Endothelial cell of umbilical vein (primary cell): ENCODE measurements around the gene PDCD1LG2. TPM values are rescaled to one million over a fixed set of nuclear protein-coding genes. Genes with fewer than 3 reads are reported as not detected.

Source experiments
- BruUV-seq: library from RNA; stranded (reverse); fragments of 400-500 nt; replicated peaks from 2 replicates; lab custom pipeline; 2021; lab: Mats Ljungman, UMichigan
- CTCF ChIA-PET: fragments of 300-600, 350-600 bp; sonication (Branson Sonifier 250); formaldehyde crosslinking; loops from one replicate; lab custom pipeline; 2021; ENCODE audit warnings: antibody characterized with exemption, inconsistent platforms; lab: Charles Lee
- POLR2A ChIA-PET: fragments of 300-600, 350-600 bp; sonication (Branson Sonifier 250); formaldehyde crosslinking; loops from one replicate; lab custom pipeline; 2021; ENCODE audit warnings: antibody characterized with exemption, inconsistent platforms; lab: Charles Lee
- DNase-seq: peaks from one replicate; pipeline ENCODE4 v3.0.0-alpha.2; 2011; ENCODE audit warnings: low read depth, low spot score
- FAIRE-seq: peaks from 2 replicates; lab custom pipeline; 2011; peaks lifted over from hg19 to GRCh38; lab: Jason Lieb, UNC
- H2AFZ ChIP-seq: 2 replicates; pipeline ENCODE4 v1.6.0; 2012; ENCODE audit warnings: low read depth, low read length, control low read depth, inconsistent platforms
- H3K27ac ChIP-seq: 2 replicates; pipeline ENCODE4 v1.5.1; 2011; ENCODE audit warnings: low read depth, mild to moderate bottlenecking, control low read depth, low read length, moderate library complexity; ENCODE audit not compliant: insufficient read depth
- H3K27me3 ChIP-seq, 2 experiments: 2 replicates each; pipeline versions ENCODE4 v1.6.0 to v1.6.1; 2011; ENCODE audit warnings: low read length in 2 of 2, mixed read lengths in 1 of 2; ENCODE audit not compliant: control insufficient read depth in 2 of 2, insufficient read depth in 2 of 2
- H3K36me3 ChIP-seq, 2 experiments: 2 replicates in 1 of 2; 3 replicates in 1 of 2; pipeline ENCODE4 v1.5.1; 2011; ENCODE audit warnings: low read length in 2 of 2, mild to moderate bottlenecking in 1 of 2, moderate library complexity in 1 of 2; ENCODE audit not compliant: control insufficient read depth in 2 of 2, insufficient read depth in 2 of 2; ENCODE audit errors: extremely low read depth in 1 of 2
- H3K4me1 ChIP-seq: 3 replicates; pipeline ENCODE4 v1.5.1; 2011; ENCODE audit warnings: mild to moderate bottlenecking, low read length; ENCODE audit not compliant: control insufficient read depth, insufficient read depth; ENCODE audit errors: extremely low read depth
- H3K4me2 ChIP-seq: 2 replicates; pipeline ENCODE4 v1.6.1; 2011; ENCODE audit warnings: low read length, control low read depth, mixed read lengths; ENCODE audit not compliant: insufficient read depth
- H3K4me3 ChIP-seq, 3 experiments: fragments of 200-600 bp in 1 of 3; sonication (generic), shearing (Covaris generic) in 1 of 3; replicated peaks in 1 of 3; 2 replicates each; pipeline ENCODE4 v1.5.1; 2011 to 2016; ENCODE audit warnings: control low read depth in 3 of 3, low read length in 3 of 3, mild to moderate bottlenecking in 2 of 3, inconsistent platforms in 1 of 3, low read depth in 1 of 3, moderate library complexity in 1 of 3; ENCODE audit not compliant: insufficient read depth in 1 of 3
- H3K79me2 ChIP-seq: 2 replicates; pipeline ENCODE4 v1.6.0; 2012; ENCODE audit warnings: low read length, inconsistent platforms; ENCODE audit not compliant: control insufficient read depth, insufficient read depth
- H3K9ac ChIP-seq: replicated peaks from 2 replicates; pipeline ENCODE3; 2011; ENCODE audit warnings: low read length, control low read depth; ENCODE audit not compliant: insufficient read depth; ENCODE audit errors: extremely low read depth
- H3K9me1 ChIP-seq: replicated peaks from 3 replicates; pipeline ENCODE4 v1.6.0; 2011; ENCODE audit warnings: mild to moderate bottlenecking, low read length; ENCODE audit not compliant: control insufficient read depth, insufficient read depth; ENCODE audit errors: extremely low read depth
- H3K9me3 ChIP-seq: replicated peaks from 2 replicates; pipeline ENCODE4 v1.5.1; 2012; ENCODE audit warnings: low read length, inconsistent platforms; ENCODE audit not compliant: control insufficient read depth, insufficient read depth
- H4K20me1 ChIP-seq: replicated peaks from 2 replicates; pipeline ENCODE3; 2011; ENCODE audit warnings: mild to moderate bottlenecking, low read length; ENCODE audit not compliant: control insufficient read depth, insufficient read depth; ENCODE audit errors: extremely low read depth
- EZH2 ChIP-seq: IDR thresholded peaks from 2 replicates; pipeline ENCODE4 v1.6.1; 2012; ENCODE audit warnings: borderline replicate concordance, low read depth, mild to moderate bottlenecking, moderate library complexity, low read length, inconsistent platforms; ENCODE audit not compliant: severe bottlenecking
- FOS ChIP-seq: IDR thresholded peaks from 2 replicates; pipeline ENCODE4 v1.6.1; 2011; ENCODE audit warnings: mild to moderate bottlenecking, low read length, moderate library complexity, borderline replicate concordance; ENCODE audit not compliant: insufficient read depth
- GATA2 ChIP-seq: IDR thresholded peaks from 2 replicates; pipeline ENCODE4 v1.7.0; 2011; ENCODE audit warnings: low read depth, mild to moderate bottlenecking, moderate library complexity, mixed read lengths, low read length; ENCODE audit not compliant: insufficient read length, insufficient read depth
- JUN ChIP-seq: IDR thresholded peaks from 2 replicates; pipeline ENCODE4 v1.6.1; 2011; ENCODE audit warnings: borderline replicate concordance, low read depth; ENCODE audit not compliant: insufficient read length, insufficient read depth
- MAX ChIP-seq: IDR thresholded peaks from 2 replicates; pipeline ENCODE4 v1.6.1; 2011; ENCODE audit not compliant: insufficient read depth, insufficient read length
- MYC ChIP-seq: IDR thresholded peaks from one replicate; pipeline ENCODE4 v1.6.1; 2011; ENCODE audit warnings: mild to moderate bottlenecking, low read depth, low read length
- POLR2A ChIP-seq: IDR thresholded peaks from 2 replicates; pipeline ENCODE4 v1.6.1; 2012; ENCODE audit warnings: low read depth, mild to moderate bottlenecking, control low read depth, low read length
- POLR2AphosphoS5 ChIP-seq: IDR thresholded peaks from 2 replicates; pipeline ENCODE4 v1.6.1; 2012; ENCODE audit warnings: low read depth, mild to moderate bottlenecking, control low read depth, low read length, moderate library complexity; ENCODE audit not compliant: insufficient read depth
- dilution Hi-C: fragments of 300-500 bp; cut with MboI; formaldehyde crosslinking; loops from one replicate; pipeline ENCODE4 v1.15.0; 2019; ENCODE audit warnings: low sequenced_read_pairs; ENCODE audit not compliant: extremely low pct_ligation_motif_present
- intact Hi-C: fragments of 100-400 bp; cut with micrococcal nuclease; formaldehyde crosslinking; loops from one replicate; pipeline ENCODE4 v1.10.0; 2022
- polyA plus RNA-seq, 4 experiments: library from polyadenylated mRNA; depleted of rRNA in 3 of 4; stranded (reverse) in 3 of 4; unstranded in 1 of 4; fragments of >200 nt; gene quantifications; 2 replicates each; pipeline versions ENCODE4 v1.2.1 to v1.2.3, GENCODE V29; 2011 to 2012; ENCODE audit warnings: missing spikeins in 1 of 4
- total RNA-seq: library from RNA; stranded (reverse); gene quantifications from 2 replicates; pipeline ENCODE4 v1.2.3, GENCODE V29; 2021
- TF ChIP-seq, protein P1 (sequence below), 2 donors: IDR thresholded peaks; 1 replicate in 1 of 2; 2 replicates in 1 of 2; pipeline ENCODE4 v1.5.1; 2011; ENCODE audit warnings: low read length in 2 of 2, mild to moderate bottlenecking in 2 of 2, moderate library complexity in 2 of 2, control low read depth in 1 of 2, inconsistent platforms in 1 of 2, low read depth in 1 of 2; ENCODE audit not compliant: insufficient read depth in 1 of 2; ENCODE audit errors: extremely low read depth in 1 of 2

Gene PDCD1LG2
- total and polyA plus RNA-seq, 2 donors (not counting 3 experiments of a cell fraction or from before 2014, with no cell fraction given), result 7.9 to 9.5 TPM

- Histone ChIP-seq H3K9me3 (no peaks in the 10 kb centered on the region), H3K79me2 (no peaks in the 10 kb centered on the region), H2AFZ (no peak overlapping the region), H4K20me1 (no peaks in the 10 kb centered on the region), H3K27ac (no peak overlapping the region), H3K4me1 (peaks cover 39% of the 10 kb centered on the region), H3K36me3 (no peaks in the 10 kb centered on the region), H3K9me1 (no peaks in the 10 kb centered on the region), H3K4me3 (no peak overlapping the region), H3K27me3 (no peaks in the 10 kb centered on the region), H3K9ac (no peak overlapping the region), H3K4me2 (no peak overlapping the region)
- FAIRE-seq (no peak), DNase-seq (no peak)
- intact Hi-C loops (no loop called here), dilution Hi-C loops (no loop called here)
- BruUV-seq, result no TSS peak
- POLR2A ChIA-PET, result no interaction called here
- CTCF ChIA-PET, result interaction anchor here (1.4 to 1.7 kb wide), 2 partner anchors 19 to 366 kb away, joined by 3 to 5 read pairs; no protein-coding TSS in a partner anchor
- TF ChIP-seq POLR2A (no peak), FOS (no peak), EZH2 (no peak), POLR2AphosphoS5 (no peak), JUN (no peak), MYC (no peak), MAX (no peak), GATA2 (no peak)
- TF ChIP-seq, protein P1, sequence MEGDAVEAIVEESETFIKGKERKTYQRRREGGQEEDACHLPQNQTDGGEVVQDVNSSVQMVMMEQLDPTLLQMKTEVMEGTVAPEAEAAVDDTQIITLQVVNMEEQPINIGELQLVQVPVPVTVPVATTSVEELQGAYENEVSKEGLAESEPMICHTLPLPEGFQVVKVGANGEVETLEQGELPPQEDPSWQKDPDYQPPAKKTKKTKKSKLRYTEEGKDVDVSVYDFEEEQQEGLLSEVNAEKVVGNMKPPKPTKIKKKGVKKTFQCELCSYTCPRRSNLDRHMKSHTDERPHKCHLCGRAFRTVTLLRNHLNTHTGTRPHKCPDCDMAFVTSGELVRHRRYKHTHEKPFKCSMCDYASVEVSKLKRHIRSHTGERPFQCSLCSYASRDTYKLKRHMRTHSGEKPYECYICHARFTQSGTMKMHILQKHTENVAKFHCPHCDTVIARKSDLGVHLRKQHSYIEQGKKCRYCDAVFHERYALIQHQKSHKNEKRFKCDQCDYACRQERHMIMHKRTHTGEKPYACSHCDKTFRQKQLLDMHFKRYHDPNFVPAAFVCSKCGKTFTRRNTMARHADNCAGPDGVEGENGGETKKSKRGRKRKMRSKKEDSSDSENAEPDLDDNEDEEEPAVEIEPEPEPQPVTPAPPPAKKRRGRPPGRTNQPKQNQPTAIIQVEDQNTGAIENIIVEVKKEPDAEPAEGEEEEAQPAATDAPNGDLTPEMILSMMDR (IDR thresholded peaks at IDR 0.05; ENCODE audit: extremely low read depth in 1 of 2, insufficient read depth in 1 of 2, low read depth in 1 of 2, low read length in 2 of 2), result no peak
Measured at GRCh38 chr9:5552301-5552700, 42.0 kb downstream of the PDCD1LG2 start.
